ENCODE results near the gene EXOC2. TPM values are rescaled to one million over a fixed set of nuclear protein-coding genes. Genes with fewer than 3 reads are reported as not detected.

EXOC2 gene
- total and polyA plus RNA-seq, 2 donors: 11.8 to 29.9 TPM

DNA sequence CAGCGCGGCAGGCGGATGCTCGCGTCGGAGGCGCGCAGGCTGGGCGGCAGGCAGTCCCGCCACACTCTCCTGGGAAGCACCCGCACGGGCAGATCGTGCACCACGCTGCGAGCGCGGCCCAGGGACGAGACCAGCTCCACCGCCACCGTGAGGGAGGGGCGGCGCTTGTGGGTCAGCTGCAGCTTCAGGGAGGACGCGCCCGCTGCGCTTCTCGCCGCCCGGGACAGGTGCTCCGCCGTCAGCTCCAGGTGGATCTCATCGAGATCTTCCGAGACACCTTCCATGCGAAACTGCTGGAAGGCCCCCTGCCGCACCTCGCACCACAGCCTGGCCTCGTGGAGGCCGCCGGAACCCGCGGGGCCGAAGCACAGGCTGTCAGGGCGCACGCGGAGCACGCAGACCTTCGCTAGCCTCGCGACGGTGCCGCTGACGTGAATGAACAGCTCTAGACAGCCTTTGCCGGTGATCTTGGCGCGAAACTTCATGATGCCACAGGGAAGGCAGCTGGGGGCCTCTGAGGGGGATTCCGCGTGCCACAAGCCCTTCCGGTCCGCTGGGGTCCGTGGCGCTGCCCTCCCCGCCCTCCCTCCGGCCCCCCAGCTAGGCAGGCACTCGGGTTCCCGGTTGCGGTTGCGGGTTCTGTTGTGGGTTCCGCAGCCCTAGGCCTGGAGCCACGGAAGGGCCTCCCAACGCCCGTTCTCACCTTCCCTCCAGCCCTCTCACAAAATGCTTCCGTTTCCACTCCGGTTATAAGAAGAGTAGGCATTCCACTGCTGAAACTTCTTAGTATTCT, 36.3 kb downstream of the EXOC2 start, which contains the start of gene HUS1B:
TSS of gene HUS1B (minus strand) at position 641 of the 793 bp plus-strand sequence. CDS start at position 485, 156 bp downstream.
- no peak within 1 kb of the TSS for H3K27ac ChIP-seq (ENCODE audit: low read depth)
- no peak for DNase-seq (ENCODE audit: extremely low spot score)
- WGBS: 97% methylated on average over 73 of the region's 73 CpGs
- no peaks in the 10 kb centered on the region for H3K4me1 ChIP-seq (ENCODE audit: insufficient read depth)
- peaks cover 3% of the 10 kb centered on the region for H3K36me3 ChIP-seq (ENCODE audit: insufficient read depth)
- no peak within 1 kb of the TSS for H3K4me3 ChIP-seq (ENCODE audit: low read depth, low read length)

- Histone ChIP-seq H3K4me1 (ENCODE audit: insufficient read depth) (no peaks in the 10 kb centered on the region), H3K27ac (ENCODE audit: low read depth) (no peak overlapping the region), H3K4me3 (ENCODE audit: low read depth, low read length) (no peak overlapping the region), H3K36me3 (ENCODE audit: insufficient read depth) (peaks cover 3% of the 10 kb centered on the region)
- DNase-seq (ENCODE audit: extremely low spot score): no peak
- WGBS: 70% methylated on average over 4 of the region's 4 CpGs
These were observed 38.8 kb downstream of the EXOC2 start for GRCh38 chr6:654136-654535.

- peaks cover 3% of the 10 kb centered on the region for H3K36me3 ChIP-seq (ENCODE audit: insufficient read depth)
- 78% methylated on average over 3 of the region's 3 CpGs for WGBS
- H3K4me1 ChIP-seq (ENCODE audit: insufficient read depth): no peaks in the 10 kb centered on the region
- H3K4me3 ChIP-seq (ENCODE audit: low read depth, low read length): no peak overlapping the region
- DNase-seq (ENCODE audit: extremely low spot score): no peak
- H3K27ac ChIP-seq (ENCODE audit: low read depth): no peak overlapping the region
These were observed 40.1 kb downstream of the EXOC2 start for GRCh38 chr6:652865-653264.

- 30% methylated on average over 4 of the region's 4 CpGs for WGBS
- Histone ChIP-seq H3K27ac (ENCODE audit: low read depth) (no peak overlapping the region), H3K4me3 (ENCODE audit: low read depth, low read length) (no peak overlapping the region), H3K36me3 (ENCODE audit: insufficient read depth) (no peaks in the 10 kb centered on the region), H3K4me1 (ENCODE audit: insufficient read depth) (no peaks in the 10 kb centered on the region)
- DNase-seq (ENCODE audit: extremely low spot score): no peak
These were observed 42.8 kb downstream of the EXOC2 start for GRCh38 chr6:650098-650497.

DNA sequence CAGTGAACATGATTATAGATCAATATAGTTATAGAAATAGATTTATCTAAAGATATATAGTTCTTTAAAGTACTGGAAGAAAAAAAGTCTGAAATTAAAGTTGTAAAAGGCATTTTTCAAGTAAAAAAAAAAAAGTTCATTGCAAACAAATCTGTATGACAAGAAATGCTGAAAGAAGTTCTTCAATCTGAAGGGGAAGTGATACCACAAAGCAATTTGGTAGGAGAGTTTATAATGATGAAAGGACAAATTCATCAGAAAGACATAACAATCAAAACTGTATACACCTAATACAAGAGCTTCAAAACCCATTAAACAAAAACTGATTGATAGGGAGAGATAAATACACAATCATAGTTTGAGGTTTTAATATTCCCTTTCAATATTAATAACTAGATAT, 50.1 kb downstream of the EXOC2 start:
- H3K27ac ChIP-seq (ENCODE audit: low read depth): no peak overlapping the region

GRCh38 chr6:641225-641985, 51.5 kb downstream of the EXOC2 start:
- no peaks in the 10 kb centered on the region for H3K4me1 ChIP-seq (ENCODE audit: insufficient read depth)
- 98% methylated on average over 8 of the region's 8 CpGs for WGBS

More for the DNA sequence above, 50.1 kb downstream of the EXOC2 start:
- Histone ChIP-seq H3K4me3 (ENCODE audit: low read depth, low read length) (no peak overlapping the region), H3K4me1 (ENCODE audit: insufficient read depth) (no peaks in the 10 kb centered on the region), H3K36me3 (ENCODE audit: insufficient read depth) (no peaks in the 10 kb centered on the region)
- no peak for DNase-seq (ENCODE audit: extremely low spot score)

DNA sequence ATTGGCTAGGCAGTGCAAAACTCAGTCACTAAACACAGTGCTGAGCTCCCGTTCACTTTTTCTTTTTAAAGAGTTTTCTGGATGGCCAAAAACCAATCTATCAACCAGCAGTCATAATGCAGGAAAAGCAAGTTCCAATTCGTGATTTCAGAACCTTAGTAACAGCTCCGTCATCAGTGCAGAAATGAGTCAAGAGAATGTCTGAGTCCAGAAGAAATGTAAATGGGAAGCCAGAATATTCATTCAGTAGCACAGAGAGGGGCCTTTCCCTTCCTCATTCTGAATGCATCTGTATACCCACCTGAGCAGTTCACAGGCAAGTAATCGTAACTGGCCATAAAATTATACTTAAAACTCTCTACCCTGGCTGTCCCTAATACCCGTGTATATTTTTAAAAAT, 56.5 kb downstream of the EXOC2 start:
- no peaks in the 10 kb centered on the region for H3K4me1 ChIP-seq (ENCODE audit: insufficient read depth)
- no peak for DNase-seq (ENCODE audit: extremely low spot score)
- peaks cover 3% of the 10 kb centered on the region for H3K36me3 ChIP-seq (ENCODE audit: insufficient read depth)
- no peak overlapping the region for H3K27ac ChIP-seq (ENCODE audit: low read depth)
- H3K4me3 ChIP-seq (ENCODE audit: low read depth, low read length): no peak overlapping the region
- WGBS: 71% methylated on average over 5 of the region's 5 CpGs

More at GRCh38 chr6:641225-641985, 51.5 kb downstream of the EXOC2 start:
- H3K36me3 ChIP-seq (ENCODE audit: insufficient read depth): peaks cover 3% of the 10 kb centered on the region
- H3K4me3 ChIP-seq (ENCODE audit: low read depth, low read length): no peak overlapping the region
- no peak for DNase-seq (ENCODE audit: extremely low spot score)
- H3K27ac ChIP-seq (ENCODE audit: low read depth): no peak overlapping the region

DNA sequence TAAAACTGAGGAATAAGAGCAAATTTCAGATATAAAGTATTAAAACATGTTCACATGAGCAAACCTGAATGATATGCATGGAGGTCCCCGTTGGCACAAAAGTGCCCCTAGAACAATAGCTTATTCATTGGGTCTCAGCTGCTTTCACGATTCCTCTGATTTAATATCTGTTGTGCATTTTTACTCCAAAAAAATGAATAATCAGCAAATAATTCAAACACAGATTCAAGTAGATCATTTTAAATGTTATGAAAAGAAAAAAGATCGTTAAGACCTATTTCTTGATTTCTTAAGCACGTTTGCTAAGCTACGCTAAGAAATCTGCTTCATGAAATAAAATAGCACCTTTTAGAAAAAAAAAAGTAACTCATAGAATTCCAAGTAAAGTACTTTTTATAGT, 57.7 kb downstream of the EXOC2 start:
- DNase-seq (ENCODE audit: extremely low spot score): no peak
- 91% methylated on average over 5 of the region's 5 CpGs for WGBS
- H3K4me1 ChIP-seq (ENCODE audit: insufficient read depth): no peaks in the 10 kb centered on the region
- H3K27ac ChIP-seq (ENCODE audit: low read depth): no peak overlapping the region
- peaks cover 3% of the 10 kb centered on the region for H3K36me3 ChIP-seq (ENCODE audit: insufficient read depth)
- no peak overlapping the region for H3K4me3 ChIP-seq (ENCODE audit: low read depth, low read length)

DNA sequence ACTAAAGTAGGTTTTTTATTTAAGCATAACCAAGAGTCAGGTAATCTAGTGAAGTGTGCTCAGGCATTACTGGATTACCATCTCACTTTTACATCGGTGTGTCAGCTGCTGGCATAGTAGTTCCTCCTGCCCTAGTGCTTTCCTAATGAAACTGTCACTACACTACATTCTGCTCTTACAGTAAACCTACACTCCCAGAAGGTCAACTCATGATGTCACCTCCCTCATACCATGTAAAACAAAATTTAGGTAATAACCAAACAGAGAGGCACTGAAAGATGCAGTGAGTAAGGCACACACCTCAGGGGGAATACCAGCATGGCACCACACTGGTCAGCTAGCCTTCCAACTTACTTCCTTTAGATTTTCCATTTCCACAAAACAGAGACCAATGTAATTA, 59.3 kb downstream of the EXOC2 start:
- DNase-seq (ENCODE audit: extremely low spot score): no peak
- no peaks in the 10 kb centered on the region for H3K4me1 ChIP-seq (ENCODE audit: insufficient read depth)
- no peak overlapping the region for H3K27ac ChIP-seq (ENCODE audit: low read depth)
- H3K4me3 ChIP-seq (ENCODE audit: low read depth, low read length): no peak overlapping the region
- 90% methylated on average over 1 of the region's 1 CpG for WGBS
- H3K36me3 ChIP-seq (ENCODE audit: insufficient read depth): peaks cover 3% of the 10 kb centered on the region

GRCh38 chr6:628766-629165, 64.2 kb downstream of the EXOC2 start:
- WGBS: 82% methylated on average over 3 of the region's 3 CpGs
- no peak overlapping the region for H3K4me3 ChIP-seq (ENCODE audit: low read depth, low read length)
- peaks cover 1% of the 10 kb centered on the region for H3K36me3 ChIP-seq (ENCODE audit: insufficient read depth)
- DNase-seq (ENCODE audit: extremely low spot score): no peak
- H3K4me1 ChIP-seq (ENCODE audit: insufficient read depth): no peaks in the 10 kb centered on the region
- no peak overlapping the region for H3K27ac ChIP-seq (ENCODE audit: low read depth)

- Histone ChIP-seq H3K4me1 (ENCODE audit: insufficient read depth) (no peaks in the 10 kb centered on the region), H3K27ac (ENCODE audit: low read depth) (no peak overlapping the region), H3K36me3 (ENCODE audit: insufficient read depth) (peaks cover 1% of the 10 kb centered on the region), H3K4me3 (ENCODE audit: low read depth, low read length) (no peak overlapping the region)
- WGBS: 82% methylated on average over 9 of the region's 9 CpGs
- DNase-seq (ENCODE audit: extremely low spot score): no peak
These were observed 66.7 kb downstream of the EXOC2 start for GRCh38 chr6:626236-626635.

DNA sequence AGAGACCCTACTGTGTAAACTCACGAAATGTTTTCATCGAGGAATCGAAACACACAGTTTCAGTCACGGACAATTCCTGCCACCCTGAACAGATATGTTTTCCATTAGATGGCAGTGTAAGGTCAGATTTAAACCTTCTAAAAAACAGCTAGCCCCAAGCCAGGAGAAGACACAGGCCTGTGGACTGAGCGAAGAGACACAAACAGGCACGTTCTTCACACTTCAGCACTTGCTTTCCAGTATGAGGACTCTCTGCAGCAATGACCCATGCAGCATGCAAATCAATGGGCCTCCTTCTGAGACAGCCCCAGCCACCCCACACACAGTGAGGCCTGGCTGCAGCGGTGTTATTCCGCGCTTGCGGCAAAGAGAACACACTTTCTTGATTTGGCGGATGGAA, 68.0 kb downstream of the EXOC2 start:
- Histone ChIP-seq H3K4me1 (ENCODE audit: insufficient read depth) (no peaks in the 10 kb centered on the region), H3K27ac (ENCODE audit: low read depth) (no peak overlapping the region), H3K36me3 (ENCODE audit: insufficient read depth) (peaks cover 1% of the 10 kb centered on the region), H3K4me3 (ENCODE audit: low read depth, low read length) (no peak overlapping the region)
- DNase-seq (ENCODE audit: extremely low spot score): no peak
- 78% methylated on average over 11 of the region's 11 CpGs for WGBS

GRCh38 chr6:622462-622861, 70.5 kb downstream of the EXOC2 start:
- DNase-seq (ENCODE audit: extremely low spot score): no peak
- Histone ChIP-seq H3K36me3 (ENCODE audit: insufficient read depth) (peaks cover 1% of the 10 kb centered on the region), H3K27ac (ENCODE audit: low read depth) (no peak overlapping the region), H3K4me3 (ENCODE audit: low read depth, low read length) (no peak overlapping the region), H3K4me1 (ENCODE audit: insufficient read depth) (no peaks in the 10 kb centered on the region)
- WGBS: 90% methylated on average over 7 of the region's 7 CpGs

- Histone ChIP-seq H3K4me1 (ENCODE audit: insufficient read depth) (no peaks in the 10 kb centered on the region), H3K36me3 (ENCODE audit: insufficient read depth) (peaks cover 1% of the 10 kb centered on the region), H3K27ac (ENCODE audit: low read depth) (no peak overlapping the region), H3K4me3 (ENCODE audit: low read depth, low read length) (no peak overlapping the region)
- 95% methylated on average over 9 of the region's 9 CpGs for WGBS
- DNase-seq (ENCODE audit: extremely low spot score): no peak
These were observed 71.0 kb downstream of the EXOC2 start for GRCh38 chr6:621931-622330.

All from urinary bladder (tissue), 4 donors.